ENCODE results near the gene GADD45A. TPM values are rescaled to one million over a fixed set of nuclear protein-coding genes. Genes with fewer than 3 reads are reported as not detected.

The GADD45A gene
- total RNA-seq, 1 donor from 2014 or later, result 8.7 TPM

DNA sequence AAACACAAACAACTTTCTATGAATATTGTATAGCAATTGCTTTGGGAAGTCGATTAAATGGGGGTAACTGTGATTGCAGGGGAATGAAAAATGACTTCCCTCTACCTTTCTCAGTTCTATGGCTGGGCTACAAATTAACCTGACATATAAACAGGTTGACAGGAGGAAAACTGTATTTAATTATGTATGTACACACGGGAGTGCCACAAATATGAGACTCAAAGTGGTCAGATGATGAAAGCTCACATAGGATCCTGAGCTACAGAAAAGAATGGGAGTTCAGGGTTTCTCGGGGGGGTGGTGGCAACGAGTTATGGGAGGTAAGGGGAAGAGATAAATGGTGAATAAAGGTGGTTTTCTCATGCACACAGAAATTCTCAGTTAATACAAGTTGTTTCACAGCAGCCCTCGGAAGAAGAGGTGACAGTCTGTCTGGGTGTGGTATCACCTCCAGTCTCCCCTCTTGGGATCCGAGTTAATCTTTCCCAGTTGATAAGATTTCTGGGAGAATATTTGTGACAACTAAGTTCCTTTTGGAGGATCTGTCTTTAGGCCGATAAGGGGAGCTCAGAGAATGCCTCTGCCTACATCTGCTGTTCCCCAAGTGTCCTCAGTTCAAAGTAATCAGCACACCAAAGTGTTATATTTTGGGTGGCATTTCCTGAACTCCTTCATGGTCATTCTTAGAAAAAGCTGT is 26.3 kb downstream of the GADD45A start:
- no peak overlapping the region for H3K4me3 Mint-ChIP-seq
- ChIA-PET CTCF (no interaction called here), POLR2A (no interaction called here)
- no peak for DNase-seq
- H3K4me1 Mint-ChIP-seq, result peaks cover 4% of the 10 kb centered on the region
- intact Hi-C loops (cut with micrococcal nuclease), result no loop called here
- H3K9me3 Mint-ChIP-seq, result no peaks in the 10 kb centered on the region
- no peak for ATAC-seq (ENCODE audit: low read depth)
- no peak overlapping the region for H3K27ac Mint-ChIP-seq
- TF ChIP-seq, protein P1, sequence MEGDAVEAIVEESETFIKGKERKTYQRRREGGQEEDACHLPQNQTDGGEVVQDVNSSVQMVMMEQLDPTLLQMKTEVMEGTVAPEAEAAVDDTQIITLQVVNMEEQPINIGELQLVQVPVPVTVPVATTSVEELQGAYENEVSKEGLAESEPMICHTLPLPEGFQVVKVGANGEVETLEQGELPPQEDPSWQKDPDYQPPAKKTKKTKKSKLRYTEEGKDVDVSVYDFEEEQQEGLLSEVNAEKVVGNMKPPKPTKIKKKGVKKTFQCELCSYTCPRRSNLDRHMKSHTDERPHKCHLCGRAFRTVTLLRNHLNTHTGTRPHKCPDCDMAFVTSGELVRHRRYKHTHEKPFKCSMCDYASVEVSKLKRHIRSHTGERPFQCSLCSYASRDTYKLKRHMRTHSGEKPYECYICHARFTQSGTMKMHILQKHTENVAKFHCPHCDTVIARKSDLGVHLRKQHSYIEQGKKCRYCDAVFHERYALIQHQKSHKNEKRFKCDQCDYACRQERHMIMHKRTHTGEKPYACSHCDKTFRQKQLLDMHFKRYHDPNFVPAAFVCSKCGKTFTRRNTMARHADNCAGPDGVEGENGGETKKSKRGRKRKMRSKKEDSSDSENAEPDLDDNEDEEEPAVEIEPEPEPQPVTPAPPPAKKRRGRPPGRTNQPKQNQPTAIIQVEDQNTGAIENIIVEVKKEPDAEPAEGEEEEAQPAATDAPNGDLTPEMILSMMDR (IDR thresholded peaks at IDR 0.05), result no peak
- no peaks in the 10 kb centered on the region for H3K36me3 Mint-ChIP-seq (ENCODE audit: low read depth)
- no peaks in the 10 kb centered on the region for H3K27me3 Mint-ChIP-seq

DNA sequence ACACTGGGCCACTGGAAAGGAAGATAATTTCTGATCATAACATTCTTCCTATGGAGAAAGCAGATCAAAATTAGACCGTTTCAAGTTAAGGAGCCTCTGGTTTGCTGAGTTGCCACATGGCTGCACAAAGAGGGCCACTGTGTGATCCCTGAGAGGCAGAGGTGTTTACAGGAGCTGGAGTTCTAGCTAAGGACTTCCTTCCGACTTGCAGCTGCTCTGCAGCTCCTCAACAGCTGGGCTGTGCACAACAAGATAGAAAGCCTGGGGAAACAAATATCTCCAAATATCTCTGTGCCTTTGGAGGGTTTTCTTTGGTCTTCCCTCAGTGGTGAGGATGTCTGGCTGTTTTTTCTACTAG is 26.8 kb downstream of the GADD45A start:
- ATAC-seq (ENCODE audit: low read depth), result no peak
- H3K27me3 Mint-ChIP-seq, result no peaks in the 10 kb centered on the region
- no peak for DNase-seq
- intact Hi-C loops (cut with micrococcal nuclease), result no loop called here
- no peak overlapping the region for H3K4me3 Mint-ChIP-seq
- CTCF ChIA-PET, result no interaction called here
- no peak overlapping the region for H3K27ac Mint-ChIP-seq
- no peaks in the 10 kb centered on the region for H3K9me3 Mint-ChIP-seq
- peaks cover 4% of the 10 kb centered on the region for H3K4me1 Mint-ChIP-seq
- POLR2A ChIA-PET, result no interaction called here
- no peaks in the 10 kb centered on the region for H3K36me3 Mint-ChIP-seq (ENCODE audit: low read depth)
- TF ChIP-seq, protein P1 (IDR thresholded peaks at IDR 0.05), result no peak

DNA sequence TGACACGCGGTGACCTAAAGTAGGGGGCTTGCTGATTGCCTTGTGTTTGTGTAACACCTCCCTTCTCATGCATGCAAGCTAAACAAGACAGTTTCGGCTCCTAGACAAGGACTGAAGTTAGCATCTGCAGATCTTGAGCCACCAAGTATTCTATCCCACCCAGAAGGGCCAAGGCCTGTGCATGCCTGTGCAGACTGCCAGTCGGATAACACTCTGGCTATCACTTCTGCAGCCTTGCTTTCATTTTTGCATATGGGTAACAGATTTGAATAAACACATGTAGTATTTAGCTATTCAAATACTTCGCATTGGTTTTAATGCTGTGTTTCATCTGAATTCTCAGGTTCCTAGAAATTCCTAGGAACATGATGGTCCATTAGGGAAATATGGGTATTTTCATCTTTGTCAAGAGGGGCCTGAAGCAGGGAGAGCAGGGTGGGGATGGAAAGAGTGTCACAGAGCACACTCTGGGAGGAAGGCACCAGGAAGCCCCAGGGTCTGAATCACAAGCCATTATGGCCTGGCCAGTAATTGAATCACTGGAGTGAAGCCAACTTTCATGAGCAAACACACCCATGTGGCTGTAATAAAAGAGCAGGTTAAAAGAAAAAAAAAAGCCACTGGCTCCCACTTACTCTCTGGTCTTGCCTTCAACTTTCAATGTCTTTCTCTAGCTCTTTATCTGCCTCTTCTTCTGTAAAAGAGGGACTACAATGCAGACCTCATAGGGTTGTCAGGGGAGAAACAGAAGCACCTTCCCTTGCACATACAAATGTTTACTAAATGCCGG is 28.3 kb downstream of the GADD45A start:
- POLR2A ChIA-PET, result no interaction called here
- H3K4me3 Mint-ChIP-seq, result no peak overlapping the region
- DNase-seq, result no peak
- H3K36me3 Mint-ChIP-seq (ENCODE audit: low read depth), result no peaks in the 10 kb centered on the region
- H3K27ac Mint-ChIP-seq, result no peak overlapping the region
- CTCF ChIA-PET, result no interaction called here
- H3K9me3 Mint-ChIP-seq, result no peaks in the 10 kb centered on the region
- intact Hi-C loops (cut with micrococcal nuclease), result no loop called here
- H3K4me1 Mint-ChIP-seq, result peaks cover 4% of the 10 kb centered on the region
- H3K27me3 Mint-ChIP-seq, result no peaks in the 10 kb centered on the region
- TF ChIP-seq, protein P1 (IDR thresholded peaks at IDR 0.05), result no peak
- no peak for ATAC-seq (ENCODE audit: low read depth)

DNA sequence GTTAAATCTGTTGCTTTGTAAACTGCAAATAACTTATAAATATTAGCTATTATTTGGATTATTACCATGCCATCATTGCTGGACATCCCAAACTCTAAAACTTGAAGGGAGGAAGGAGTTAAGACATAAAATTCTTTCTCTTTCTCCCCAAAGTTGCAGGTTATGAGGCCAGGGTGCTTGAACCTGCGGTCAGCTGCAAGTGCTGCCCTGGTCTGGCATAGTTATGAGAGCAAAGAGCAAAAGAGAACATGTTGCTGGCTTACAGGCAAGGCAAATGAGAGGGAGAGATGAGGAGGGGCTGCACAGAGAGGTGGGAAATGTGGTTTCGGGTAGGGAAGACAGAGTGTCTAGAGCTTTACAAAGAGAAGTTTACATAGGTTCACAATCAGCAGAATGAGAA is 30.8 kb downstream of the GADD45A start:
- TF ChIP-seq, protein P1 (IDR thresholded peaks at IDR 0.05), result no peak
- ATAC-seq (ENCODE audit: low read depth) (no peak), DNase-seq (no peak)
- Mint-ChIP-seq H3K4me3 (no peak overlapping the region), H3K4me1 (peaks cover 4% of the 10 kb centered on the region), H3K36me3 (ENCODE audit: low read depth) (no peaks in the 10 kb centered on the region), H3K27ac (no peak overlapping the region), H3K27me3 (no peaks in the 10 kb centered on the region), H3K9me3 (no peaks in the 10 kb centered on the region)
- ChIA-PET POLR2A (no interaction called here), CTCF (no interaction called here)
- intact Hi-C loops (cut with micrococcal nuclease), result no loop called here

DNA sequence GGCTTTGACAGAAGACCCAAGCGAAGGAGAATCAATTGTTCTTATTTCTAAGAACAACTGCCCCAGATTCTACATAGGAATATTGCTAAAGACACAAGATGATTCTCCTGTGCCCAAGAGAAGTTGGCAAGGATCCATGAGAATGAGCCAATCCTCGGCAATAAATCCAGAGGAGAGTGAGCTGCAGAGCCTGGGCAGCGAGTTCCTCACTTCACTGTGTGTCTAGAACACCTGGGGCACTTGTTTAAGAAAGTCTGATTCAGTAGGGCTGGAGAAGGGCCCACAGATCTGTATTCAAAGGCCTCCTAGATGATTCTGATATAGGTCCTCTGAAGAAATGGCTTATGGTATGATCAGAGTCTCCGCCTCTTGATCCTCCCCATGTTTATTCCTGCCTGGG is 31.8 kb downstream of the GADD45A start:
- CTCF ChIA-PET, result no interaction called here
- H3K9me3 Mint-ChIP-seq, result no peaks in the 10 kb centered on the region
- intact Hi-C loops (cut with micrococcal nuclease), result no loop called here
- DNase-seq (no peak), ATAC-seq (ENCODE audit: low read depth) (no peak)
- POLR2A ChIA-PET, result no interaction called here
- TF ChIP-seq, protein P1 (IDR thresholded peaks at IDR 0.05), result no peak
- H3K27me3 Mint-ChIP-seq, result no peaks in the 10 kb centered on the region
- no peak overlapping the region for H3K27ac Mint-ChIP-seq
- peaks cover 3% of the 10 kb centered on the region for H3K4me1 Mint-ChIP-seq
- H3K36me3 Mint-ChIP-seq (ENCODE audit: low read depth), result no peaks in the 10 kb centered on the region
- no peak overlapping the region for H3K4me3 Mint-ChIP-seq

Data from activated B cell treated with CpG ODN at 0.5 μM for 24 hours (primary cell).